MCF 10A (cell line): ENCODE data around the gene COL25A1. TPM values are rescaled to one million over a fixed set of nuclear protein-coding genes. Genes with fewer than 3 reads are reported as not detected.

Experiments
- BruUV-seq: library from RNA; stranded (reverse); fragments of 400-500 nt; replicated peaks from 2 replicates; lab custom pipeline; 2021; lab: Mats Ljungman, UMichigan
- CTCF ChIA-PET: fragments of 300-600 bp; sonication (Branson Sonifier 250); formaldehyde crosslinking; extraction: SDS; loops from one replicate; lab custom pipeline; 2021; ENCODE audit warnings: antibody characterized with exemption, inconsistent platforms; lab: Yijun Ruan, JAX
- POLR2A ChIA-PET: fragments of 300-600, 350-650 bp; sonication (Branson Sonifier 250); formaldehyde crosslinking; extraction: SDS; loops from one replicate; lab custom pipeline; 2020; ENCODE audit warnings: antibody characterized with exemption, inconsistent platforms; lab: Yijun Ruan, JAX
- DNase-seq: peaks from one replicate; pipeline ENCODE4 v3.0.0-alpha.2; 2018; ENCODE audit not compliant: unreplicated experiment
- H3K27ac Mint-ChIP-seq: one replicate; pipeline ENCODE4 v1.8.0; 2022; ENCODE audit warnings: mild to moderate bottlenecking, low read depth, mixed read lengths; ENCODE audit not compliant: unreplicated experiment
- H3K27me3 Mint-ChIP-seq: one replicate; pipeline ENCODE4 v1.8.0; 2022; ENCODE audit warnings: mixed read lengths; ENCODE audit not compliant: insufficient read depth, unreplicated experiment
- H3K36me3 Mint-ChIP-seq: one replicate; pipeline ENCODE4 v1.8.0; 2022; ENCODE audit warnings: mild to moderate bottlenecking, moderate library complexity, mixed read lengths; ENCODE audit not compliant: insufficient read depth, unreplicated experiment
- H3K4me1 Mint-ChIP-seq: one replicate; pipeline ENCODE4 v1.8.0; 2022; ENCODE audit warnings: mixed read lengths; ENCODE audit not compliant: insufficient read depth, unreplicated experiment
- H3K4me3 Mint-ChIP-seq: one replicate; pipeline ENCODE4 v1.8.0; 2022; ENCODE audit warnings: mild to moderate bottlenecking, moderate library complexity, mixed read lengths; ENCODE audit not compliant: unreplicated experiment
- H3K9me3 Mint-ChIP-seq: one replicate; pipeline ENCODE4 v1.8.0; 2022; ENCODE audit warnings: mixed read lengths; ENCODE audit not compliant: unreplicated experiment
- CTCF ChIP-seq: fragments of 200-600 bp; IDR thresholded peaks from one replicate; pipeline ENCODE4 v1.8.0; 2022; ENCODE audit warnings: antibody characterized with exemption, mild to moderate bottlenecking; ENCODE audit not compliant: unreplicated experiment
- intact Hi-C: fragments of 100-400 bp; cut with micrococcal nuclease; formaldehyde crosslinking; loops from 2 replicates; pipeline ENCODE4 v1.14.1; 2022
- total RNA-seq: library from RNA; stranded (reverse); gene quantifications from 2 replicates; pipeline ENCODE4 v1.2.3, GENCODE V29; 2022

The COL25A1 gene
- total RNA-seq, 1 experiment from 2014 or later = not detected

GRCh38 chr4:109315341-109315740 is 12.9 kb upstream of the COL25A1 start:
- intact Hi-C loops = no loop called here

GRCh38 chr4:109313168-109314133 is 11.0 kb upstream of the COL25A1 start:
- no peak for TF ChIP-seq CTCF
- H3K4me1 Mint-ChIP-seq = no peaks in the 10 kb centered on the region

More at GRCh38 chr4:109315341-109315740, 12.9 kb upstream of the COL25A1 start:
- Mint-ChIP-seq H3K27me3 (no peaks in the 10 kb centered on the region), H3K4me3 (no peak overlapping the region), H3K36me3 (no peaks in the 10 kb centered on the region), H3K27ac (no peak overlapping the region), H3K4me1 (no peaks in the 10 kb centered on the region), H3K9me3 (peaks cover 4% of the 10 kb centered on the region)
- POLR2A ChIA-PET = no interaction called here
- CTCF ChIA-PET = interaction anchor here (0.7 to 1.0 kb wide), 2 partner anchors 10 to 11 kb away, joined by 3 read pairs; no protein-coding TSS in a partner anchor
- TF ChIP-seq CTCF = no peak
- DNase-seq = no peak
- no TSS peak for BruUV-seq

GRCh38 chr4:109303140-109303496 is 660 bp upstream of the COL25A1 start:
- intact Hi-C loops = no loop called here
- Mint-ChIP-seq H3K4me1 (peaks cover 6% of the 10 kb centered on the region), H3K4me3 (peak overlapping the region; percentile 13), H3K9me3 (no peaks in the 10 kb centered on the region), H3K27ac (no peak overlapping the region), H3K27me3 (peaks cover 22% of the 10 kb centered on the region), H3K36me3 (no peaks in the 10 kb centered on the region)
- no peak for DNase-seq
- ChIA-PET CTCF (interaction anchor here (1.3 kb wide), 1 partner anchor 469 kb away, joined by 3 read pairs; no protein-coding TSS in a partner anchor), POLR2A (interaction anchor here (0.5 to 0.6 kb wide), 2 partner anchors 651 to 1685 kb away, joined by 3 read pairs; no protein-coding TSS in a partner anchor)
- TF ChIP-seq CTCF = no peak
- BruUV-seq = no TSS peak

More at GRCh38 chr4:109313168-109314133, 11.0 kb upstream of the COL25A1 start:
- intact Hi-C loops = no loop called here
- no peak overlapping the region for H3K4me3 Mint-ChIP-seq
- DNase-seq = no peak
- no peaks in the 10 kb centered on the region for H3K36me3 Mint-ChIP-seq
- CTCF ChIA-PET = interaction anchor here (0.6 to 0.7 kb wide), 2 partner anchors 82 to 487 kb away, joined by 3 to 4 read pairs; no protein-coding TSS in a partner anchor
- H3K27ac Mint-ChIP-seq = no peak overlapping the region
- no TSS peak for BruUV-seq
- POLR2A ChIA-PET = interaction anchor here (0.7 kb wide), 1 partner anchor 39 kb away, joined by 3 read pairs; no protein-coding TSS in a partner anchor
- H3K9me3 Mint-ChIP-seq = no peaks in the 10 kb centered on the region
- H3K27me3 Mint-ChIP-seq = no peaks in the 10 kb centered on the region

- no peak for TF ChIP-seq CTCF
- no peak for DNase-seq
- ChIA-PET POLR2A (no interaction called here), CTCF (interaction anchor here (0.7 kb wide), 1 partner anchor 575 kb away, joined by 3 read pairs; no protein-coding TSS in a partner anchor)
- Mint-ChIP-seq H3K4me1 (peaks cover 6% of the 10 kb centered on the region), H3K4me3 (no peak overlapping the region), H3K27me3 (peaks cover 22% of the 10 kb centered on the region), H3K36me3 (no peaks in the 10 kb centered on the region), H3K27ac (no peak overlapping the region), H3K9me3 (no peaks in the 10 kb centered on the region)
- BruUV-seq = no TSS peak
- intact Hi-C loops = no loop called here
Measured at GRCh38 chr4:109301651-109302360, 652 bp downstream of the COL25A1 start.
